Lung microvascular endothelial cell (primary cell): ENCODE data around the gene DLK1. TPM values are rescaled to one million over a fixed set of nuclear protein-coding genes. Genes with fewer than 3 reads are reported as not detected.

ENCODE experiments used
- DNase-seq, 2 donors: peaks; one replicate each; pipeline versions ENCODE4 v3.0.0 to v3.0.0-alpha.2; 2010; ENCODE audit warnings: low read depth in 2 of 2
- total RNA-seq: library from RNA; depleted of rRNA; stranded (reverse); fragments of >200 nt; gene quantifications from 2 replicates; pipeline ENCODE4 v1.2.1, GENCODE V29; 2014

The DLK1 gene
- total RNA-seq, 1 donor from 2014 or later, result not detected

DNA sequence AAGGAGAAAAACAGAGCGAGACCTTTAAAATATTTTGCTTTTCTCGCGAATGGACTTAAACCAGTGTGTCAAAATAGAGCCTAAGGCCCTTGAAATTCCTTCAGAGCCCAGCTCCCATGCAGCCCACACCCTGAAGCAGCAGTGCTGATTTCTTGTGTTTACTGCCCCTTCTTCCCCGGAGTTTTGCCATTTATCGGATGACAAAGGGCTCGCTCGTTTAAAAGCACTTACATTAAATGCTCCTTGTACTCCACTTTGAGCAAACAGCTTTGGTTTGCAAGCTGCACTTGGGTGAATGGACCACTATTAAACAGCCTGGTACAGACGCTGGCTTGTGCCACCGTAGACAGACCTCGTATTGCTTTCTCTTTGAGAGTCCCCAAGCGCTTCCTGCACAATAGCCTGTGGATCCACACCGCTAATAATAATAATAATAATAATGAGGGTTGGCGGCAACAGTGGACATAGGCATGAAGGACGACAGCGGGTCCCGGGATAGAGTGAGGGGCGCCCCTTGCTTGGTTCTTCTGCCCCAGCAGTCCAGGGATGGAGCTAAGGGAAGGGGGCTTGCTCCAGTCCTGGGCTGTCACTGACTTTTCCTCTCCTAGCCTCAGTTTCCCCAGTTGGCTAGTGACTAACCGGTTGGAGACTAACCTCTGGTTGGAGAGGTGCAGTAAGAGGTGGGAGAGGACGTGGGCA lies 6.6 kb downstream of the DLK1 start:
- no peak for DNase-seq

GRCh38 chr14:100734031-100734990 lies 7.6 kb downstream of the DLK1 start:
- no peak for DNase-seq

DNA sequence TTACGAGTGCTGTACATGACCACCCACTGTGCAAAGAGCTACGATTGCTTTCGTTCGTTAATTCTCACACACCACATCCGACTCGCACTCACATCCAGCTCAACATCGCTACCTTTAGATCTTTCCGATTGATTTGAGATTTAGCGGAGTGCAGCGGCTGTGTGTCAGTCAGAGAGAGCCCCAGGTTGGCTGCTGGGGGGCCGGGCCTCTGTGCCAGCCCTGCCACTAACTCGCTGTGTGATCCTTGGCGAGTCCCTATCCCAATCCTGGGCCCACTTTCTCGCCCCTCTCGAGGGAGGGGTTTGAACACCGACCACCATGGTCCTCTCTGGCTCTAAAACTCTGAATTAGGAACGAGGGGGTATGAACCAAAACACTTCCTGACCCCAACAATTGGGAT lies 8.6 kb downstream of the DLK1 start:
- no peak for DNase-seq

DNA sequence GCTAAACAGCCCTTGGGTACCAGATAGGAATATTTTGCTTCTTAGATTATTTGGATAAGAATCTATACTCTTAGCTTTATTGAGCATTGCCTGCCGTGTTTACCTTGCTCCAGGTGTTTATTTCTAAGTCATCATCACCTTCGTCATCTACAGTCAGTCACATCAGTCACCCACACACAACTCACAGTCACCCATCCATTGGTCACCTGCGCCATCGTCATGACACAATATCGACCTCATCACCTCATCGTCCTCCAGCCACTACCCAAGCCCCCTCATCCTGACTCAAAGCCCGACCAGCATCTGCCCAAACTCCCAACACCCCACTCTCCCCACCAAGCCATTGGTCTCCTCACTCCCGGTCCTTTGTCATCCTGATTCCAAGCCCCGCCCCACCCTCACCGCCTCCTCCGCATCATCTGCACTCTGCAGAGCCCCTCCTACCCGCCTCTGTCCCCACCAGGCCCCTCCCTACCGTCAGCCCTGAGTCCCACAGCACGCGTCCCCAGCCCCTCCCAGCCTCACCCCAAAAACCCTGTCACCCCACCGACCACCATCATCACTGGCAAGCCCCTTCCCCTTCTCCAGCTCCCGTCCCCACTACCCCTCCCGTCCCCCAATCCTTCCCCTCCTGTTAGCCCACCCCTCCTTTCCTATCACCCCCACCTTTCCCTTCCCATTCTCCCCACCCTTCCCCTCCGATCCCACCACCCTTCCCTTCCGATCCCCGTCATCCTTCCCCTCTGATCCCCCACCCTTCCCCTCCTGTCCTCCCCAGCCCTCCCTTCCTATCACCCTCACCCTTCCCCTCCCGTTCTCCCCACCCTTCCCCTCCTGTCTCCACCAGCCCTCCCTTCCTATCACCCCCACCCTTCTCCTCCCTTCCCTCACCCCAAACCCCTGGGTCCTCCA lies 9.8 kb downstream of the DLK1 start:
- DNase-seq, result no peak

- DNase-seq, result no peak
Measured at GRCh38 chr14:100737526-100737925, 10.8 kb downstream of the DLK1 start.

DNA sequence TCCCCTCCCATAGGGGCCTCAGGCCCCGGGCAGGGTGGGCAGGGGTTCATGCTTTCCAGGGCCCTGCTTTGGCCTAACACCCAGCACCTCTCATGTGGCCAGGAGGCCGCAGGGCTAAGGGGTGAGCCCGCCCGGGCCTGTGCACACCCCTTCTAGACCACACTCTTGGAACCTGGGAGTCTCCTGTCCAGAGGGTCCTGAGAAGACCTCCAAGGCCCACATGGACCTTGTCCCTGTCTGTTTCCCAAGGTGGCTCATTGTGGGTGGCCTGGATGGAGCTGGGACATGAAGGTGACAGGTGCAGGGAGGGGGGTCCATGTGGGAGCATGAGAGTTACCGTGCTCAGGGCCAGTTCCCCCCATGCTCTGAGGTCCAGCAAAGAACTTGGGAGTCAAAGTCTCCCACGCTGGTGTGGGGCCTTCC lies 11.6 kb downstream of the DLK1 start:
- no peak for DNase-seq

DNA sequence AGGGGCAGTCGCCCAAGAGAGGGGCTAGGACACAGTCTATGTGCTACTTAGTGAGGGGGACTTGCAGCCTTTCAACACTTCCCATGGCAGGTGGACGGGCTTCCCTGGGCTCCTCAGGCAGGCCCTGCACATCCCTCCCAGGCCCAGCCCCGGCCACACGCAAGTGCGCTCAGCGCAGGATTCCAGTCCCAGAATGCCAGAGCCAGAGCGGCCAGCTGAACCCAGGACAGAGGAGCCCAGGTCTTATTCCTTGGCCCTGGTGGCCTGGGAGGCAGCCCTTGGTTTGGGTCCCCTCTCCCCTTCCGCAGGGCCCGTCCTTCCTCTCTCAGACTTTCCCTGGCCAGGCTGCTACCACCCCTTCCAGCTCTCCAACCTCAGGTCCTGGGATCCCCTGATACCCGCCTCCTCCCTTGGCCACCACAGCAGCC lies 12.0 kb downstream of the DLK1 start:
- no peak for DNase-seq

GRCh38 chr14:100739306-100739705 lies 12.6 kb downstream of the DLK1 start:
- DNase-seq, result no peak

GRCh38 chr14:100740196-100740825 lies 13.6 kb downstream of the DLK1 start:
- DNase-seq, result no peak

DNA sequence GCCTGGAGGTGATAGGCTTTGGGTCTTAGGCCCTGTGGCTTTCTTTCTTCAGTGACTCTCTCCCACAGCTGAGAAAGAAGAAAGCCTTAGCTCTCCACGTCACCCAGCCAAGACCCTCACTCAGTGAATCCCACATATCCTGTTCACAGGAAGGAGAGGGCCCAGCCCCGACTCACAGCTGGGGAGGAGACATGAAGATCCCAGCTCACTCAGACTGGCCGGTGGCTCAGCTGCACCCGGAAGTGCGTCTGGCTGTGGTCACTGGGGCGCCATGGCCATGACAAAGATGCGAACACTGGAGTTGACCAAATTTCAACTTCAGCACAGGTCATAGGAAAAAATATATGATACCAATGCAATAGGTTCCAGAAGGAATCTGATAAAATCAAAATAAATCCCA lies 14.2 kb downstream of the DLK1 start:
- DNase-seq, result no peak

- DNase-seq, result no peak
Measured at GRCh38 chr14:100741966-100742365, 15.3 kb downstream of the DLK1 start.

DNA sequence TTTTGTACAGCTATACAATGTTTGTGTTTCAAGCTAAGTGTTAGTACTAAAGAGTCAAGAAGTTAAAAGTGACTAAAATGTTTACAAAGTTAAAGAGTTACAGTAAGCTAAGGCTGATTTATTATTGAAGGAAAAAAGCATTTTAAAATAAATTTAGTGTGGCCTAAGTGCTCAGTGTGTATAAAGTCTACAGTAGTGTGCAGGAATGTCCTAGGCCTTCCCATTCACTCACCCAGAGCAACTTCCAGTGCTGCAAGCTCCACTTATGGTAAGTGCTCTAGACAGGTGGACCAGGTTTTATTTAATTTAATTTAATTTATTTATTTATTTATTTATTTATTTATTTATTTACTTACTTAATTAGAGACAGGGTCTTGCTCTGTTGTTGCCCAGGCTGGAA lies 19.6 kb downstream of the DLK1 start:
- DNase-seq, result no peak

- no peak for DNase-seq
Measured at GRCh38 chr14:100747021-100747586, 20.4 kb downstream of the DLK1 start.

GRCh38 chr14:100747736-100748135 lies 21.0 kb downstream of the DLK1 start:
- no peak for DNase-seq

GRCh38 chr14:100748403-100748802 lies 21.7 kb downstream of the DLK1 start:
- DNase-seq, result no peak

GRCh38 chr14:100748944-100749343 lies 22.3 kb downstream of the DLK1 start:
- DNase-seq, result no peak

DNA sequence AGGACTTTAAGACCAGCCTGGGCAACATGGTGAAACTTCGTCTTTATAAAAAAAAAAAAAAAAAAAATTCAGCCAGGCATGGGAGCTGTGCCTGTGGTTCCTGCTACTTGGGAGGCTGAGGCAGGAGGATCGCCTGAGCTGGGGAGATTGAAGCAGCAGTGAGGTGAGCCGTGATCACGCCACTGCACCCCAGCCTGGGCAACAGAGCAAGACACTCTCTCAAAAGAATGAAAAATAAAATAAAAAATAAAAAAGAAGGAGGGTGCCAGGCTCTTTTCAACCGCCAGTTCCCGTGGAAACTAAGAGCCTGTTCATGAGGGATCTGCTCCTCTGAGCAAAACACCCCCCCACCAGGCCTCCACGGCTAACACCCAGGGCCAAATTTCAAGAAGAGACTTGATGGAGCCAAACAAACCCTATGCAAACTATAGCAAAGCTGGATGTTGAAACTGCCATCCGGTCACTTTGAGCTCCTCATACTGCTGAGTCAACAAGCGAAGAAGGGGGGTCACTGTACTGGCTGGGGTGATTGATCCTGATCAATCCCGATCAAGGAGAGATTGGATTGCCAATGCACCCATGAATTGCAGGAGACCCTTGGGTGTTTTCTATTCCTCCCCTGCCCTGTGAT lies 23.4 kb downstream of the DLK1 start:
- DNase-seq, result no peak

GRCh38 chr14:100750762-100751699 lies 24.3 kb downstream of the DLK1 start:
- DNase-seq, result no peak

GRCh38 chr14:100754020-100754419 lies 27.3 kb downstream of the DLK1 start:
- no peak for DNase-seq
